HEK293 (cell line): ENCODE results near the gene LRRC46.

Experiments used
- CTCF ChIA-PET: fragments of 350-600 bp; formaldehyde crosslinking; extraction: SDS; loops from one replicate; lab custom pipeline; 2021; ENCODE audit warnings: antibody characterized with exemption; lab: Yijun Ruan, JAX
- POLR2A ChIA-PET: fragments of 300-600 bp; formaldehyde crosslinking; extraction: SDS; loops from one replicate; lab custom pipeline; 2020; ENCODE audit warnings: antibody characterized with exemption, inconsistent platforms; lab: Yijun Ruan, JAX
- H3K27ac ChIP-seq: fragments of 200-500 bp; sonication (Bioruptor generic); 2 replicates; pipeline ENCODE4 v1.5.1; 2014; ENCODE audit warnings: low read depth, low read length, control low read depth, inconsistent platforms; ENCODE audit errors: extremely low read depth
- H3K36me3 ChIP-seq, 2 experiments: fragments of 200-500 bp in 1 of 2; sonication (Bioruptor generic) in 1 of 2; 1 replicate in 1 of 2; 2 replicates in 1 of 2; pipeline ENCODE4 v1.5.1; 2014 to 2017; ENCODE audit warnings: inconsistent platforms in 2 of 2, low read length in 2 of 2; ENCODE audit not compliant: control insufficient read depth in 2 of 2, insufficient read depth in 1 of 2
- H3K4me1 ChIP-seq: fragments of 200-500 bp; sonication (Bioruptor generic); 2 replicates; pipeline ENCODE4 v1.5.1; 2014; ENCODE audit warnings: mild to moderate bottlenecking, low read length, inconsistent platforms; ENCODE audit not compliant: control insufficient read depth, insufficient read depth
- H3K4me3 ChIP-seq: 2 replicates; pipeline ENCODE4 v1.5.1; 2011; ENCODE audit warnings: low read depth, mild to moderate bottlenecking, control low read depth, low read length, moderate library complexity
- H3K9me3 ChIP-seq: fragments of 200-500 bp; sonication (Bioruptor generic); 2 replicates; pipeline ENCODE4 v1.5.1; 2014; ENCODE audit warnings: low read depth, low read length, inconsistent platforms; ENCODE audit not compliant: control insufficient read depth, insufficient read depth
- GLIS1 ChIP-seq: fragments of 450-650 bp; formaldehyde crosslinking; IDR thresholded peaks from 2 replicates; pipeline ENCODE4 v1.5.1; 2016; ENCODE audit warnings: missing biosample characterization, missing genetic modification characterization
- GLIS2 ChIP-seq: fragments of 450-650 bp; formaldehyde crosslinking; IDR thresholded peaks from 2 replicates; pipeline ENCODE4 v1.5.1; 2016; ENCODE audit warnings: missing biosample characterization, missing genetic modification characterization
- PRDM1 ChIP-seq: fragments of 450-650 bp; formaldehyde crosslinking; IDR thresholded peaks from 2 replicates; pipeline ENCODE4; 2016; ENCODE audit warnings: missing biosample characterization, missing genetic modification characterization
- PRDM10 ChIP-seq: fragments of 450-650 bp; formaldehyde crosslinking; IDR thresholded peaks from 2 replicates; pipeline ENCODE4 v1.5.1; 2016; ENCODE audit warnings: missing biosample characterization, missing genetic modification characterization
- REST ChIP-seq: fragments of 450-650 bp; formaldehyde crosslinking; IDR thresholded peaks from 2 replicates; pipeline ENCODE4 v1.5.1; 2016; ENCODE audit warnings: missing biosample characterization, missing genetic modification characterization
- SP2 ChIP-seq: fragments of 450-650 bp; formaldehyde crosslinking; IDR thresholded peaks from 2 replicates; pipeline ENCODE4 v1.5.1; 2016; ENCODE audit warnings: missing biosample characterization, missing genetic modification characterization
- TSHZ1 ChIP-seq: fragments of 450-650 bp; formaldehyde crosslinking; IDR thresholded peaks from 2 replicates; pipeline ENCODE4 v1.5.1; 2016; ENCODE audit warnings: missing biosample characterization, missing genetic modification characterization, borderline replicate concordance
- YY1 ChIP-seq: fragments of 450-650 bp; formaldehyde crosslinking; IDR thresholded peaks from 2 replicates; pipeline ENCODE4 v1.5.1; 2018; ENCODE audit warnings: missing biosample characterization, missing genetic modification characterization
- ZBTB7A ChIP-seq: fragments of 450-650 bp; formaldehyde crosslinking; IDR thresholded peaks from 2 replicates; pipeline ENCODE4 v1.5.1; 2016; ENCODE audit warnings: low read depth, missing biosample characterization, missing genetic modification characterization
- ZIC2 ChIP-seq: fragments of 450-650 bp; formaldehyde crosslinking; IDR thresholded peaks from 2 replicates; pipeline ENCODE4 v1.5.1; 2016; ENCODE audit warnings: missing biosample characterization, missing genetic modification characterization
- ZNF174 ChIP-seq: fragments of 450-650 bp; formaldehyde crosslinking; IDR thresholded peaks from 2 replicates; pipeline ENCODE4 v1.5.0; 2017; ENCODE audit warnings: missing biosample characterization, mild to moderate bottlenecking, missing genetic modification characterization
- ZNF223 ChIP-seq: fragments of 450-650 bp; formaldehyde crosslinking; IDR thresholded peaks from 2 replicates; pipeline ENCODE4 v1.5.1; 2016; ENCODE audit warnings: missing biosample characterization, missing genetic modification characterization
- ZNF366 ChIP-seq: fragments of 450-650 bp; formaldehyde crosslinking; conservative IDR thresholded peaks from 2 replicates; pipeline ENCODE4 v1.5.1; 2016; ENCODE audit warnings: missing biosample characterization, missing genetic modification characterization
- ZNF37A ChIP-seq: fragments of 450-650 bp; IDR thresholded peaks from 2 replicates; pipeline ENCODE4 v1.5.1; 2018; ENCODE audit warnings: missing biosample characterization, missing genetic modification characterization
- ZNF391 ChIP-seq: fragments of 450-650 bp; formaldehyde crosslinking; IDR thresholded peaks from 2 replicates; pipeline ENCODE4 v1.5.1; 2016; ENCODE audit warnings: low read depth, missing biosample characterization, missing genetic modification characterization, borderline replicate concordance
- ZNF449 ChIP-seq: fragments of 450-650 bp; formaldehyde crosslinking; IDR thresholded peaks from 2 replicates; pipeline ENCODE4 v1.5.1; 2017; ENCODE audit warnings: missing biosample characterization, mild to moderate bottlenecking, missing genetic modification characterization, moderate library complexity

The LRRC46 gene

GRCh38 chr17:47883589-47884426 lies 52.3 kb downstream of the LRRC46 start (continued):
- no peak for TF ChIP-seq TSHZ1
- no peak for TF ChIP-seq ZNF223

GRCh38 chr17:47884427-47884740 lies 52.9 kb downstream of the LRRC46 start:
- Histone ChIP-seq H3K36me3 (no peaks in the 10 kb centered on the region), H3K4me3 (no peak overlapping the region)
- CTCF ChIA-PET, result interaction anchor here (0.9 to 18.5 kb wide), 5 partner anchors 26 to 134 kb away, joined by 3 to 837 read pairs (median 3); partner anchors contain the start of genes SCRN2 and SP6

GRCh38 chr17:47884905-47885730 lies 53.6 kb downstream of the LRRC46 start:
- Histone ChIP-seq H3K36me3 (no peaks in the 10 kb centered on the region), H3K9me3 (no peaks in the 10 kb centered on the region), H3K4me1 (peaks cover 8% of the 10 kb centered on the region), H3K27ac (no peak overlapping the region), H3K4me3 (no peak overlapping the region)
- ChIA-PET POLR2A (interaction anchor here (0.9 to 2.8 kb wide), 7 partner anchors 11 to 54 kb away, joined by 4 to 11 read pairs (median 5); partner anchors contain the start of genes LRRC46, MRPL10, SCRN2 and SP2), CTCF (interaction anchor here (1.1 to 18.5 kb wide), 3 partner anchors 27 to 133 kb away, joined by 3 to 837 read pairs (median 4); partner anchors contain the start of genes SCRN2 and SP6)
- TF ChIP-seq ZNF174 (tag by site-specific recombination) (no peak), GLIS2 (0 out of 2 replicates have a peak, but pooled peaks have one; percentile 38), GLIS1 (tag by site-specific recombination) (peak; percentile 99), ZBTB7A (tag by site-specific recombination) (no peak), ZIC2 (tag by site-specific recombination) (peak; percentile 41; the same call in 1 of the 2 replicates), ZNF366 (no peak), REST (tag by site-specific recombination) (peak; percentile 79), SP2 (tag by site-specific recombination) (peak; percentile 27; the same call in 1 of the 2 replicates), PRDM10 (tag by site-specific recombination) (peak; percentile 33; the same call in 1 of the 2 replicates), ZNF37A (tag by site-specific recombination) (no peak)

More at GRCh38 chr17:47884427-47884740, 52.9 kb downstream of the LRRC46 start:
- Histone ChIP-seq H3K9me3 (no peaks in the 10 kb centered on the region), H3K4me1 (peaks cover 8% of the 10 kb centered on the region), H3K27ac (no peak overlapping the region)
- 0 out of 2 replicates have a peak, but pooled peaks have one; percentile 3 for TF ChIP-seq YY1
- peak; percentile 92 for TF ChIP-seq PRDM1 (tag by site-specific recombination)
- no peak for TF ChIP-seq ZNF449 (tag by site-specific recombination)
- no peak for TF ChIP-seq ZNF391 (tag by site-specific recombination)
- POLR2A ChIA-PET, result interaction anchor here (0.9 to 2.3 kb wide), 5 partner anchors 11 to 53 kb away, joined by 4 to 7 read pairs (median 5); partner anchors contain the start of genes LRRC46, MRPL10, SCRN2 and SP2
